Panc1 (cell line): ENCODE data around the gene ABI1.

Experiments
- CTCF ChIP-seq: fragments of 450-650 bp; IDR thresholded peaks from 2 replicates; pipeline ENCODE4 v1.5.1; 2017; ENCODE audit warnings: mild to moderate bottlenecking
- POLR2AphosphoS5 ChIP-seq: IDR thresholded peaks from 2 replicates; pipeline ENCODE4 v1.6.1; 2012; ENCODE audit warnings: mild to moderate bottlenecking, low read depth, low read length, moderate library complexity
- REST ChIP-seq, 2 experiments: IDR thresholded peaks; 2 replicates each; pipeline ENCODE4 v1.6.1; 2011 to 2012; ENCODE audit warnings: low read depth in 2 of 2, control low read depth in 1 of 2, low read length in 1 of 2, mild to moderate bottlenecking in 1 of 2, moderate library complexity in 1 of 2; ENCODE audit not compliant: insufficient read depth in 1 of 2
- SIN3A ChIP-seq: IDR thresholded peaks from 2 replicates; pipeline ENCODE4 v1.6.1; 2012; ENCODE audit warnings: low read depth, mild to moderate bottlenecking, low read length, moderate library complexity, borderline replicate concordance; ENCODE audit not compliant: insufficient read depth

GRCh38 chr10:26860102-26860442 is 686 bp downstream of the ABI1 start:
- TF ChIP-seq CTCF (no peak), POLR2AphosphoS5 (no peak), SIN3A (0 out of 2 replicates have a peak, but pooled peaks have one; percentile 57), REST (IDR thresholded peaks at IDR 0.05; ENCODE audit: insufficient read depth in 1 of 2, low read depth in 2 of 2, low read length in 1 of 2) (no peak)
